ENCODE data around the gene ATP1A3.

- no peak for TF ChIP-seq CTCF (IDR thresholded peaks at IDR 0.05)
- TF ChIP-seq MEF2A (IDR thresholded peaks at IDR 0.05; ENCODE audit: borderline replicate concordance, low read depth) = no peak
- TF ChIP-seq POLR2AphosphoS5 (IDR thresholded peaks at IDR 0.05; ENCODE audit: low read depth, low read length) = no peak
- no peak for TF ChIP-seq ELF1 (IDR thresholded peaks at IDR 0.05)
- TF ChIP-seq SIN3A (IDR thresholded peaks at IDR 0.05; ENCODE audit: borderline replicate concordance, low read depth, low read length) = no peak
- TF ChIP-seq NRF1 (IDR thresholded peaks at IDR 0.05; ENCODE audit: low read depth, low read length) = no peak
- no peak for TF ChIP-seq USF2 (IDR thresholded peaks at IDR 0.05; ENCODE audit: borderline replicate concordance, low read depth, low read length)
- TF ChIP-seq GABPA (IDR thresholded peaks at IDR 0.05; ENCODE audit: low read depth) = no peak
- no peak for TF ChIP-seq RAD21 (IDR thresholded peaks at IDR 0.05; ENCODE audit: low read length)
- no peak for TF ChIP-seq GATA2 (CRISPR knock-in tag; IDR thresholded peaks at IDR 0.05)
- TF ChIP-seq REST (IDR thresholded peaks at IDR 0.05; ENCODE audit: low read depth, low read length) = no peak
Observed at GRCh38 chr19:41928754-41929535, 65.1 kb downstream of the ATP1A3 start.

Measured in SK-N-SH (cell line).